H1 (cell line): Measurements from ENCODE around the gene BLNK. TPM values are rescaled to one million over a fixed set of nuclear protein-coding genes. Genes with fewer than 3 reads are reported as not detected.

Experiments used
- POLR2AphosphoS5 ChIP-seq: IDR thresholded peaks from 2 replicates; pipeline ENCODE4 v1.6.1; 2011; ENCODE audit warnings: low read depth, low read length
- polyA plus RNA-seq, 7 experiments: library from polyadenylated mRNA; depleted of rRNA in 3 of 7; stranded (reverse) in 5 of 7; unstranded in 2 of 7; fragments of >200 nt in 5 of 7; fragments of 200-250 nt in 2 of 7; gene quantifications; 1 replicate in 5 of 7; 2 replicates in 1 of 7; 4 replicates in 1 of 7; pipeline versions ENCODE4 v1.2.1 to v1.2.3, GENCODE V29; 2011 to 2013; ENCODE audit warnings: missing spikeins in 2 of 7, mixed read lengths in 2 of 7
- total RNA-seq: library from RNA; stranded (reverse); fragmentation: NEBNext Ultra II Directional; extraction: Animal tissue kit (Norgen Biotek cat#: 25700); gene quantifications from 2 replicates; pipeline ENCODE4 v1.2.1, GENCODE V29; 2021

The BLNK gene
- total and polyA plus RNA-seq, 2 of the 8 experiments (the other 6 are each of a cell fraction or from before 2014, with no cell fraction given): not detected

- TF ChIP-seq POLR2AphosphoS5: no peak
Measured at GRCh38 chr10:96281444-96282029, 10.2 kb upstream of the BLNK start (continued).
